GM18909 (cell line): ENCODE results near the gene MAPK11.

Source experiments
- ATAC-seq: cut with Tn5 transposase; IDR thresholded peaks from one replicate; pipeline ENCODE4 v1.9.1; 2021; ENCODE audit warnings: mild to moderate bottlenecking; ENCODE audit not compliant: unreplicated experiment, poor library complexity

The MAPK11 gene

DNA sequence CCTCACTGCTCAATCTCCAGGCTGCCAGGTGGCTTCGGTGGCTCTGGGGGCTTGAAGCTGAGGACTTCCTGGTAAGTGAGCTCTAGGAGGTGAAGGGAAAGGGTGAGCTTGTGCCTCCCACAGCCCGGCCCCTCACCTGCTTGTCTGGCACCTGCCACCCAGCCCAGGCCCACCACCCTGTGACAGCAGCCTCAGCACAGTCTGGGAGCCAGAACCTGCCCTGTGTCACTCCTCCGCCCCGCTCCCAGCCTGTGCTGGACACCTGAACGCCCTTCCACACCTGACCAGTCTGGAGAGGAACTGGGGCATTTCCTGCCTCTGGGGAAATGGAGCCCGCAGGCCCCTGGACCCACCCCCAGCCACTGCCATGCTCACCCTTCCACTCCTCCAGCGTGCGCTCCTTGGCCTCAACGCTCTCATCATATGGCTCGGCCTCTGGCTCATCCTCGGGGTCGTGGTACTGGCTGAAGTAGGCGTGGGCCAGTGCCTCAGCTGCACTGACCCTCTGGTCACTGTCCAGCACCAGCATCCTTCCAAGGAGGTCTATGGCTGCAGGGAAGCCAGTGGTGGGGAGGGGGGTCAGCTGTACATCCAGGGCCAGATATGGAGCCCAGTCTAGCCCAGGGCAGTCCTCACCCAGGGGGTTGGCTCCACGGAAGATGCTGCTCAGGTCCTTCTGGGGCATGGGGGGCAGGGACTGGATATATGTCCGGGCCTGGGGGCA, 5.1 kb downstream of the MAPK11 start:
- ATAC-seq, result no peak

DNA sequence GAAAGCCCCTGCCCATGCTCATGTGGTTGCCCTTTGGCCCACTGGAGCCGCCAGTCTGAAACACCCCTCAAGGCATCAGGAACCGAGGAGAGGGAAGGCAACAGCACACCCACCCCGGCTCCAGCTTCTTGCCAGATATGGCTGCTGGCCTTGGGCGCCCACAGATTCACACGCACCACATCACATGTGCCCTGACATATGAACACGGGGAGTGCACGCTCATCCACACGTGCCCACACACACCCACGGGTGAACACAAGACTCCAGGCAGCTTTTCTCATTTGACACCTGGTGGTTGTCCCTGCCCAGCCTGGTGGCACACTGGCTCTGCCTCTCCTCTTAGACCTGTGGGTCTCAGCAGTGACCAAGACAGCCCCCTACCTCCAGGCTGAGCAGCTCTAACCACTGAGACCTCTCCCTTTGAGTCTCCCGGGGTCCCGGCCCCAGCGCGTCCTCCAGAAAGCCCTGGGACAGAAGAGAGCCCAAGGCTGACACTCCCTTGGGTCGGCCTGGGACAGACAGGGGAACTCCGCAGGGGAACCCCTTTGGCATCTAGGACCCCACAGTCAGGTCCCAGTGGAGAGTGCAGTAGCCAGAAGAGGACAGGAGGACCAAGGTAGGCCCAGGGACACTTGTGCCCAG, 6.0 kb downstream of the MAPK11 start:
- no peak for ATAC-seq

DNA sequence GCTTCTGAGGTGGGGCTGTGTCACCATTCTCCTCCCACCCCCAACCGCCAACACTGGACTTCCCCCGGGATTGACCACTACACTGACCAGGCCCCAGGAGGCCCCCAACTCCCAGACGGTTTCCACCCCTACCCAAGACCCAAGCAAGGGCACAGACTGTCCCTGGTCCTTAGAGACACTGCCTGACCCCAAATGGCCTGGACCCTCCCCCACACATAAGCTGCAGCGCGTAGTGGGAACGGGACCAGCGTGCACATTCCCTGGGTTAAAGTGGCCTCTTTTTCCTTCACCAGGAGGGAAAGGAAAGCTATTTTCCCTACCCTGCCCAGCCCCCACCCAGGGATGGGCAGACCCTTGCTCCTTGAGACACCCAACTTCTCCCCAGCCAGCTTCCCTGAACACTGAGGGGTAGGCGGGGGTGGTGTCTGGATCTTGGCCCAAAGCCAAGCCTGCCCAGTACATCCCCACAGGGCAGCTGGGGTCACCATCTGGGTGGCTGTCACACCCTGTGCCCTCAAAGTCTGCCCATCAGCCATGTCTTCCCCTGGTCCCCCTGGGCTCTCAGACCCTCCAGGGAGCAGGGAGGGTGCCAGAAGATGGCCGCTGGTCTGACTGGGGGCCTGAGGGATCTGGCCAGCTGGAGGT, 7.1 kb downstream of the MAPK11 start:
- no peak for ATAC-seq

DNA sequence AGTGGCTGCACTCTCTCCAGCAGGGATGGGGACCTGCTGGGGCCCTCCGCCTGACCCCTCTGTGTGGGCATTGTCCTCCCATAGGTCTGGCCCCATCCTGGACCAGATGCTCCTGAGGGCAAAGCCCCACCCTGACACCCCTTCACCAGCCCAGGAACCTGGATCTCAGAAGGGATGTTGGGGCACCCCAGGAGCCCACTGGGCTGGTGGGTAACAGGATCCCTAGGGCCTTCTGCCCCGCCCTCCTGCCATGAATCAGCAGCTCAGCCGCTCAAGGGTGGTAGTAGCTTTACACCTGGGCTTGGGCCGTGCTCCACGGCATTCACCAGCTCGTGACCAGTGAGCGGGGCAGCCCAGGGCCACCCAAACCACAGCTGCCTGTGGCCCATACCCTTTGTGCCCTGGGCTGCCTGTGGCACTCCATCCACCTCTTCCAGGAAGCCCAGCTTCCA, 7.7 kb downstream of the MAPK11 start:
- ATAC-seq, result no peak

DNA sequence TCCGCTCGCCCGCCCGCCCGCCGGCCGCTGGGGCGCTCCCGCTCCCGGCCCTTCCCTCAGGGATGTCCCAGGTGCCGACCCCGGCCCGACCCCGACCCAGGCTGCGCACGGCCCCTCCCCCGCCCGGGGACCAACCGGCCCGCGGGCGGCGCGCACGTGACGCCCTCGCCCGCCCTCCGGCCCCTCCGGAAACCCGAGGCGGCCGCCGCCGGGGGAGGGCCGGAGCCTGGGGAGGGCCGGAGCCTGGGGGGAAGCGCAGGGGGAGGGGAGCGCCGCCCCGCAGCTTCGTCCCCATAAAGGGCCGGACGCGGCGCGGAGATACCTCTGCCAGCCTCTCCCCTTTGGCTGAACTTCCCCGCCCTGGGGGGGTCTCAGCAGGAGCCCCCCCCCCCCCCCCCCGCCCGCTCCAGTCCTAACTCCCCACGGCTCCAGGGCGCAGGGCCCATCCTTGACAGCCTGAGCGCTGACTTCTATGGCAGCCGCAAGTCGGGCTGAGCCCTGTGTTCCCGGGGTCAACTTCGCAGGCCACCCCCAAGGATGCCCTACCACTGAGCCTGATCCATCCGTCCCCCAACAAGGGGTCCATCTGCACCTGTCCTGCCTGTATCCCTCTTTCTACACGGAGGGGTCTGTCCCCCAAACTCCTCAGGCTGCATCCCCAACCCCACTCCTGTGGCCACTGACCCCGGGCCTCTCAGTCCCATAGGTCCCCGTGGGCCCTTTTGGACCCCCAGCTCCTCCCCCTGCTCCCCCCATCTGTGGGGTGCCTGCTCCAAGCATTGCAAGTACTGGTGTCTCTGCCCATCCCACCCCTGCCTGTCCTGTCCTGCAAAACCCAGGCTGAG, 8.3 kb downstream of the MAPK11 start, which contains the start of gene MAPK12:
MAPK12 (minus strand) TSS at position 69 of the 845 bp plus-strand sequence. CDS start 174 bp downstream, outside the sequence.
- no peak for ATAC-seq

DNA sequence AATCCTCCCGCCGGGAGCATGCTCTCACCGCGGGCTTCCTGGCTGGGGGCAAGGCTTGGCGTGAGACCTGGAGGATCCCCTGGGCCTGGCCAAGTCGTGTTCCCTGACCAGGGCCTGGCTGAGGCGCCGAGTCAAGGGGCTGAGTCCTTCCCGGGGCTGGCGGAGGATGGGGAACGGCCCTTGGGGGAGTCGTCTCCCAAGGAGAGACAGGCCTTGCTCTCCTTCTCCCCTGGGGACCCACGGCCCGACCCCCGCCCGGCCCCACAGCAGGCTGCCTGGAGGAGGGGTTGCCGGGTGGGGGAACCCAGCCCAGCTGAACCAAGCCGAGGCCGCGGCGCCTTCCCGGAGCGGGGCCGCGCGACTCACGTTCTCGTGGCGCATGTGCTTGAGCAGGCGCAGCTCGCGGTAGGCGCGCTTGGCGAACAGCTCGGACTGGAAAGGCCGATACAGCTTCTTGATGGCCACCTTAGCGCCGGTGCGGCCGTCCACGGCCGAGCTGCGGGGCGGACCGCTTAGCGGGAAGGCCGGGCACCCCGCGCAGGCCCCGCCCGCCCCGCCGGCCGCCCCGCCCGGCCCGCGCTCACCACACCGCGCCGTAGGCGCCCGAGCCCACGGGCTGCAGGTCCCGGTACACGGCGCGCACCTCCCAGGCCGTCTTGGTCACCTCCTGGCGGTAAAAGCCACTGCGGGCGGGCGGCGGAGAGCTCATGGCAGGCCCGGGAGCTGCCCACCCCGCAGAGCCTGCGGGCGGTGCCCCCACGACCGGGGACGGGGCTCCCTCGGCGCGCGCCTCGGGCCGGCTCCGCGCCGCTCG, 9.2 kb downstream of the MAPK11 start:
- ATAC-seq, result no peak

DNA sequence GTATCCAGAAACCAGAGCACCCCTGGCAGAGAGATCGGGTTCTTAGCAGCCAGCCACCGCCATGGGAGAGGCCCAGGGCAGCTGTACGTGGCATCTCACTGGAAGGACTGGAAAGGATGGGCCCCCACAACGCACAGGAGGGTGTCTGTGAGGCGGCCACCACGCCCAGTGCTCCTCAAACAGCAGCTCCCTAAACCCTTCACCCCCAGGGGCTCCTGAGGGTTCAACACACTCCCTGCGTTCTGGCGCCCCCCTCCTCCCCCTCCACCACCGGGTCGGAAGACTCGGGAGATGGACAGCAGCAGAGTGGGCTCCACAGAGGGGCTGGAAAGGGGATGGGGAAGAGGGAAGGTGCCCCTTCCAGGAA, 9.8 kb downstream of the MAPK11 start:
- no peak for ATAC-seq

DNA sequence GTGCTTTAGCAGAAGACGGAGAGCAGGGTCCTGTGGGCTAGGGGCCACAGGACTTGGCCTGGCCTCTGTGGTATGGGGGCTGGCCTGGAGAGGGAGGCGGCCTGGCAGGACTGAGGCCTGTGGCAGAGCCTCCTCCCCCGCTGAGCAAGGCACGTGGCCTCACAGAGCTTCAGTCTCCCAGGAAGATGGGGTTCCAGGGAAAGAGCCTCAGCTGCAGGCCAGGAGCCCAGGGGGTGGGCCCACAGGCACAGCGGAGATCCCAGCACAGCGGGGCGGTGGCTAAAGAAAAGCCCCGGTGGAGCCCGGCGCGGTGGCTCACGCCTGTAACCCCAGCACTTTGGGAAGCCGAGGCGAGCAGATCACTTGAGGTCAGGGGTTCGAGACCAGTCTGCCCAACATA, 10.9 kb downstream of the MAPK11 start:
- ATAC-seq, result no peak

DNA sequence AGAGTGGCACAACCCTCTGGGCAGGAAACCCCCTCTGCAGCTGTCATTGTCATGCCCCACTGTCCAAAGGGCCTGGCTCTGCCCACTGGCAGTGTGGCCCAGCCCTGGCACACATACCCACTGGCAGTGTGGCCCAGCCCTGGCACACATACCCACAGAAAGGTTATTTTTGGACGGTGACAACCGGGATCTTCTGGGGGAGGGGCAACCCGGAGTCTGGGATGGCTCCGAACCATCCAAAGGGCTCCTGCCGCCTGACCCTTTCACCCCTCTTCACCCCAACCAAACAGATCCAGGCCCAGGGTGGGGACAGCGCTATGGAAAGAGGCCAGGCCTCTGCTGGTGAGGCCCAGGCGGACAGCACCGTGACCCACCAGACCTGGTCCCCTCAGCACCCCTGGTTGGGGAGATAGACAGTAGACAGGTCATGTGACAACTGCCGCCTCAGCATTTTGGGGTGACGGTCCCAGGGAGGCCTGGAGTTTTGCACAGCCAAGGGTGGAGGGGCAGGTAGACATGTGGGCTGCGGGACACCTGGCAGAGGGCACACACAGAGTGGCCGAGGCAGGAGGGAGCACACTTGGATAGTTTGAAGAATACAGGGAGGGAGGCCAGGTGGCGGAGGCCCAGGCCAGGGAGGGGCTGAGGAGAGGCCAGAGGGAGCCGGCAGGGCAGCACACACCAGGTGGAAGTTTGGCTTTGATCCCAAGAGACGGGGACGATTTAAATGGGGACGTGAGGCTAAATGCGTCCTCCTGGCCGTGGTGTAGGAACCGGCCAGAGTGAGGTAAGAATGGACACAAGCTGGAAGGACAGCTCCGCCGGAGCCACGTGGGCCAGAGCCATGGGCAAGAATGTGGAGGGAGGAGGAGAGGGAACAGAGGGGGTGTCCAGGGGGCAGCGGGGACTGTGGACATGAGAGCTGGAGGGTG, 11.6 kb downstream of the MAPK11 start:
- ATAC-seq, result no peak

DNA sequence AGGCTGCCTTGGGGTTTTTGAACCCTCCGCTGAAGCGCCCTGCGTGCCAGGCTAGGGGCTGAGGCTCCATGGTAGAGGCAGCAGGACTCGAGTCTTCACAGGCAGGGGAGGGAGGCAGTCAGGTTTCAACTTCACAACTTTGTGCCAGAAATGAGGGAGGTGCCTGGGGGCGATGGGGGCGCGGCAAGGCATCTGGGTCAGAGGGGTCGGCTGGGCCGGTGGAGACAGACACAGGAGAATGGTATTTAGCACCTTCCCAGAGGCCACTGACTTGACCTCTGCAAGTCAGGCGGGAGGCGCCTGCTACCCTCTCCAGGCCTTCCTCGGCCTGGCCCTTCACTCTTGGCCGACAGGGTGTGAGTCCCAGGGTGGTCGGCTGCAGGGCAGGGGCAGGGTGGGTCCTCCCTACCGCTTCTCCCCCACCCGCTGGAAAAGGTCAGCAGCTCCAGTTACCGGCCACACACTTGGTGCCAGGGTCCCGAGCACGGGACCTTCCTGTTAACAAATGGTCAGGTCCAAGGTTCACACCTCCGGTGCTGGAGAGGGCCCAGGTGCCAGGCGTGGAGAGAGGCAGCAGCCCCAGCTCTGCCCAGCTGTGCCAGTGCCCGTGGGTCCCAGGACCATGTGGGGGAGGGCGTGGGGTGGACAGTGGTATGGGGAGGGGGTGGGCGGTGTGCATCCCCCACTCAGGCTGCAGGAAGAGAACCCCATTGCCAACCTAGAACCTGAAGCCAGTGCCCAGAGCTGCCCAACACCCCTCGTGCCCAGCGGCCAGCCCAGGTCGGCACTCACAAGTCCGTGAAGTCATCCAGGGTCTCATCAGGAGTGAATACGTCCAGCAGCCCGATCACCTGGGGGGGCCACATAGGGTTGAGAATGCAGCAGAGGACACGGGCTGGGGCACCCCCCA, 12.5 kb downstream of the MAPK11 start:
- ATAC-seq, result no peak

DNA sequence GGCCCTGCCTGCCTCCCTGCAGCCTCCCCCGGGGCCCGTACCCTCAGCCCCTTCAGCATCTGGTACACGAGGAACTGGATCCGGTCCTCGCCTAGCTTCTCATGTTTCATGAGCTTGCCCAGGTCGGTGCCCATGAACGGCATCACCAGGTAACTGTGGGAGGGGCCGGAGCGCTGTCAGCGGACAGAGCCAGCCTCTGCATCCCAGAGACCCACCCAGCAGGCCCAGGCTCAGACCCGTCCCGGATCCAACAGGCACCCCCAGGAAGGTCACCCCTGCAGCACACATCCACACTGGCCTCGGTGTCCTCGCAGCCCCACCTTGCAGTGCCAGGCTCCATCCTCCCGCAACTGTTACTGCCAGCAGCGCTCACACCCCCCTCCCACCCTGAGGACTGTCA, 13.1 kb downstream of the MAPK11 start:
- no peak for ATAC-seq

DNA sequence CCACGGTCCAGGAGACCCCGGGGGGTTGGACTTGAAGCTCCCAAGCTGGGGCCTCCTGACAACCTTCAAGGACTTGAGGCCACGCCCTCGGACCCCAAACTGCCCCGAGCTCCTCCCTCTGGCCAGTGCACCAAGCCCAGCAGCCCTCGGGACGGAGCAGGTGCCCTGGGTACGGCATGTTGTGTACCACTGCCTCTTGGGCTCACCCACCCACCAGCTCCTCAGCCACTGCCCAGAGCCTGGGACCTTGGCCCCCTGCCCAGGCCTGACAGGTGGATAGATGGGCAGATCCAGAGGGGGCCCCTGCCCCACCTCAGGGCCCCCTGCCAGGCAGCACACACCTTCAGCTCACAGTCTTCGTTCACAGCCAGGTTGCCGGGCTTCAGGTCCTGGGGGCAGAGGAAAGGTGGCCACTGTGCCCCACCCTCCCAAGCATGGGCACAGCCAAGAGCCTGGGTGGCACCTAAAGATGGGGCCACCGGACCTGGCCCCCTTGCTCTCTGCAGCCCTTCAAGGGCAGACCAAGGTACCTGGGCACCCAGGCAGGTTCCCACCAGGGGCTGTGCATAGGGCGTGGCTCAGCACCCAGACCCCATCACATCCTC, 13.8 kb downstream of the MAPK11 start:
- no peak for ATAC-seq

DNA sequence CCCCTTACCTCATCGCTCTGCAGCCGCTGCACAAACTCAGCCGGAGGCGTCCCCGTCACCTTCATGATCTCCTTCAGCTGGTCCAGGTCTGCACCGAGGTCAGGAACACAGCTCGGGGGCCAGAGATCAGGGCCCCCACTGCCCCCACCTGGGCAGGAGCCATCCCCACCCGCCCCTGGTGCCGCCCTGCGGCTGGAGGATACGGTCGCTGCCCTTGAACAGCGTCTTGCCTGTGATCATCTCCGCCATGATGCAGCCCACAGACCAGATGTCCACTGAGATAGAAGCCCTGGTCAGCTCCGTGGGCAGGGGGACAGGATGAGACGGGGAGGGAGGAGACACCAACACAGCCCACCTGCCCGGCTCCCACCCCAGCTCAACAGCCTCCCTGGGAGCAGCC, 14.6 kb downstream of the MAPK11 start:
- ATAC-seq, result no peak

DNA sequence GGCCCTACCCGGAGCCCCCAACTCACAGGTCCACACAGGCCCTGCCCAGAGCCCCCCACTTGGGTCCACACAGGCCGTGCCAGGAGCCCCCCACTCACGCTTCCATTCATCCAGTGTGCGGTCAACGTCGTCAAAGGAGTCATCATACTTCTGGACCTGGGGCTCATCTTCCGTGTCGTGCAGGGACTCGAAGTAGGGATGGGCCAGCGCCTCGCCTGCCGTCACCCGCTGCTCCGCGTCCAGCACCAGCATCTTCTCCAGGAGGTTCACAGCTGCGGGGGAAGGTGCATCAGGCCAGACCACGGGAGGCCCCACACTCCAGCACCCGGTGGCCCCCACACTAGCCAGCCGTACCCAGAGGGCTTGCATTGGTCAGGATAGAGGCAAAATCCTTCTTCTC, 15.1 kb downstream of the MAPK11 start:
- no peak for ATAC-seq

DNA sequence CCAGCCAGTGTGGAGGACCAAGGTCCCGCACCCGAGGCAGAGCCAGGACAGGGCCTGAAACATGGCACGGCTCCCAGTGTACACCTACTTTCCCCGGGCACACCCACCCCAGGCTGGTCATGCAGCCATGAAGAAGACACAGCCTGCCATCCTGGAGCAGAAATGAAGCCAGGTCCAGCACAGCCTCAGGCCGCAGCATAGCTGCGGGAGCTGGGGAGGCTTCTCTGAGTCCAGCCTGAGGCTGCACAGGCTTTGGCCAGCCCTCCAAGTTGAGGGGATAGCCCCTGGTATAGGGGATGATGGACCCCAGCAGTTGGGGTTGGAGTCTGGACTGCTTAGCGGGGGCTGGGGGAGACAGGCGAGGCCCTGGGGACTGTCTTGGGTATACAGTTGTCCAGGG, 16.2 kb downstream of the MAPK11 start:
- no peak for ATAC-seq

DNA sequence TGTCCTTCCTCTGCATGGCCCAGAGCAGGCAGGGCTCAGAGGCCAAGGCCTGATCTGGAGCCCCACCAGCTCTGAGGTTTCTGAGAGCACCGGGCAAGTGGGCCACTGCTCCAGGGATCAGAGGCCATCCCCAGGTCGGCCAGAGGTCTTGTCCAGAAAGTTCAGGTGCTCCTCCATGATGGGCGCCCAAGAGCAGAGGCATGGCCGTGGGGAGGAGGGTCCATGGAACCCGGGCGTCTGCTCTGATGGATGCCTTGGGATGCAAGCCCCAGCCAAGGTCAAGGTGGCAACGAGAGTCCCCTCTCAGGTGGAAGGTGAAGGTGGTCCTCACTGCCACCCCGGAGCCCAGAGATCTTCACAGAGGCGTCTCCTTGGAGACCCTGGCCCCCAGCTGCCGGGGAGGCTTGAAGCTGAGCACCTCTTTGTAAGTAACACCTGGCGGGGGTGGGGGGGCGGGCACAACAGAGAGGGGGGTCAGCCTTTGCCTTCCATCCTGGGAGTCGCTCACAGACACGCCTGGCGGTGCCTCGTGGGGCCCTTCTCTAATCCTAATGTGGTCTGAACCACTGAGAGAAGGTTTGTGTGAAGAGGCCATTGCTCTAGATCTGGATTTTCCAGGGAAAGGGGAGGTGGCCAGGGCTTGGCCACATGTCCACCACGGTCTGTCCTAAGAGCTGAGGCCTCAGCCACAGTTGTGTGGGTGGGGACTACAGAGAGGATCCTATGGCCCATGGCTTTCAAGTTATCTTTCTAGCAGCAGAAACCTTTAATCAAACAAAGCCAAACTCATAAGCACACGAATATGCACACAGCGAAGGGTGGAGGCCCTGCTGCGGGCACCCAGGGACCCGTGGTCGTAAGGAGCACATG, 16.9 kb downstream of the MAPK11 start:
- ATAC-seq, result no peak
